Fibroblast of villous mesenchyme (primary cell): Measurements from ENCODE around the gene CLMN. TPM values are rescaled to one million over a fixed set of nuclear protein-coding genes. Genes with fewer than 3 reads are reported as not detected.

ENCODE experiments used
- DNase-seq: peaks from one replicate; pipeline ENCODE4 v3.0.0-alpha.2; 2010; ENCODE audit warnings: low read depth
- H3K4me3 ChIP-seq: 2 replicates; pipeline ENCODE4 v1.5.1; 2011; ENCODE audit warnings: low read depth, mild to moderate bottlenecking, low read length
- CTCF ChIP-seq: IDR thresholded peaks from 2 replicates; pipeline ENCODE4 v1.5.1; 2012; ENCODE audit warnings: low read depth, mild to moderate bottlenecking, low read length; ENCODE audit not compliant: insufficient read depth
- total RNA-seq: library from RNA; depleted of rRNA; stranded (reverse); fragments of >200 nt; gene quantifications from 2 replicates; pipeline ENCODE4 v1.2.3, GENCODE V29; 2012

CLMN gene
- total RNA-seq, 1 donor, result 0.43 TPM

DNA sequence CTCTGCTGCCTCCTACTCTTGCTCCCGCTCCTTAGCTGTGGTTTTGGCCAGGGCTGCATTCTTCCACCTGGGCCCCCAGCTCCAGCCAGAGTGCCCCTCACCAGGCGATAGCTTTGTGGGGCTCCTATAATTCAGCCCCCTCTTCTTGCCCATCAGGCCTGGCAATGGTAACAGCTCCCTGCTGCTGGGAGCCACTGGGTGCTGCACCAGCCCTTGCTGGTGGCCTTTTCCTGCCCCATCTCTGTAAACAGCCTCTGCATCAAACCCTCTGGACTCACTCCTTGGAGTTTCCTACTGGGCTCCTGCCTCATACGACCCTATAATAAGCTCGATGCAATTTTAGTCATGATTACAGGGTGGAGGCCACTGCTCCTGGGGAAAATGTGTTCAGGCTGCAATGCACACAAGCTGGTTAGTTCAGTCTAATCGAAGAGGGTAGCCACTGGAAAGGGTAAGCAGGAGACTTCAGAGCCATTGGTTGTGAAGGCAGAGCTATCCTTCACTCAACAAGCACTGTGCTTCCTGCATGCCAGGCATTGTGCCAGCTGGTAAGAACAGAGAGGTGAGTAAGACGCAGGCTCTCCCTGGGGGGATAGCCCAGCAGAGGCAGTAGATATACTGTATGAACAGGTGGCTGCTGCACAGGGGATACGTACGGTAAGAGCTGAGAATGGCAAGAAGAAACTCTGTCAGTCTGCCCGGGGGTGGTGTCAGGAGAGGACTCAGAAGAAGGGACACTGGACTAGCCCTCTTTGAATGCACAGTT is 24.7 kb downstream of the CLMN start:
- no peak for DNase-seq
- no peak for TF ChIP-seq CTCF

DNA sequence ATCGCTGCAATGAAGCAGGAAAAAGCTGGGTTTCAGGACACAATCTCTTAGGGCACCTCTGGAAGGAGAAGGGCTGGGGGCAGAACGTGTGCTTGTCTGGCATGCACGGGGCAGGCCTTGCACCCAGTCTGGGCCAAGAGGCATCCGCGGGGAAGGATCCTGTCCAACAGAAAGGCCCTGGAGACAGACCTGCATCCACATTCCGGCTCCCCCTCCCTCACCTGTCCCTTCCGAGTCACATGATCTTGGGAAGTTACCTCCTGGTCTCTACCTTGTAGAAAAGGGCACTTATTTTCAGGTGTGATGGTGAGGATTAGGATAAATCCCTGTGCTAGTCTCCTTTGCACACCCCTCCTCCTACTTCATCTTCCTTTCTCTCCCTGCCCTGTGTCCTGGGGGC is 25.4 kb downstream of the CLMN start:
- no peak for TF ChIP-seq CTCF
- no peak overlapping the region for H3K4me3 ChIP-seq
- DNase-seq, result no peak

More for the DNA sequence above, 24.7 kb downstream of the CLMN start:
- no peak overlapping the region for H3K4me3 ChIP-seq

- no peak for TF ChIP-seq CTCF
- no peak overlapping the region for H3K4me3 ChIP-seq
- DNase-seq, result no peak
These were observed 26.3 kb downstream of the CLMN start for GRCh38 chr14:95293449-95293848.

GRCh38 chr14:95292660-95293425 is 26.9 kb downstream of the CLMN start:
- no peak for TF ChIP-seq CTCF
- H3K4me3 ChIP-seq, result no peak overlapping the region
- no peak for DNase-seq

GRCh38 chr14:95291859-95292542 is 27.7 kb downstream of the CLMN start:
- H3K4me3 ChIP-seq, result no peak overlapping the region
- no peak for TF ChIP-seq CTCF
- DNase-seq, result peak; percentile 13

DNA sequence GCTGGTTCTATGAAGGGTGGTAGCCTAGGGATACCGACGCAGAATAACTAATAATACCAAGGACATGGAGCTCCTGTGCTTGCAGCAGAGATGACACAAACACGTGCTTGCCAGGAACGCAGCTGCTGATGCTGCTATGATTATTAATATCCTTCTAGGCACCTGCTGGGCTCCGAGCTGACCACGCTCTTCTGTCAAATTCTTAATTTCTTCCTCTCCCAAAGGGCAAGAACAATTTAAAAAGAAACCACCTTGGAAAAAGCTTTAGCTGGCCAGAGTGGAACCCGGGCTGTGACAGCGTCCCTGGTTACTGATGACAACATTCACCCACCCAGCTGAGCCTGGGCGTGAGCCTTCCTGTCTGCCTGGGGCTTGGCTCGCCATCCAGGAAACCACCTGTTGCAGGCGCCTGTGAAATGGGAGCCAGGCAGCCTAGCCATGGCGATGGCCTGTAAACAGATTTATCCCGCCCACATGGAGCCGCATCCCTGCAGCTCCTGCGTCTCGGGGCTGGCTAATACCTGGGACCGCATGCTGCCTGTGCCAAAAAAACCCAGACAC is 28.8 kb downstream of the CLMN start:
- TF ChIP-seq CTCF, result no peak
- no peak for DNase-seq
- no peak overlapping the region for H3K4me3 ChIP-seq
